SW480 (cell line): ENCODE data around the gene ILDR1.
A peak's percentile ranks its signal among the peaks of the same experiment; 100 is the strongest.

ENCODE experiments used
- DNase-seq: peaks from one replicate; pipeline ENCODE4 v3.0.0-alpha.2; 2016; ENCODE audit warnings: low spot score

ILDR1 gene

DNA sequence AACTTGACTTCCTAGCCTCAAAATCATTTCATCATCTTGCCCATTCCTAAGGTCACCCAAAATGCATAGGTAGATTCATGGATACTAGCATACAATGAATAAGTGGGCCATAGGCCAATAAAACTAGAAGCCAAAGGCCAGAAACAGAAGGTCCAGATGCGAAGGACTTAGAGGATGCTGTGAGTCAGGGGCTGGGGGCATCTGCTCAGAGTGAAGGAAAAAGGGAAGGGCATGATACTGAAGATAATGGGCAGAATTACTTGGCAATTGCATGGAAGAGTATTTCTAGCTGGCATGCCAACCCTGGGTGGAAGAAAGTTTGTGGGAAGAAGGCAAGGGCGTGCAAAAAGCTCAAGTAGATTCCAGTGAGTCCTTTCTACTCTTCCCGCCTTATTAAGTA lies 27.5 kb downstream of the ILDR1 start:
- no peak for DNase-seq

- no peak for DNase-seq
Measured at GRCh38 chr3:121992601-121993560, 29.2 kb downstream of the ILDR1 start.

DNA sequence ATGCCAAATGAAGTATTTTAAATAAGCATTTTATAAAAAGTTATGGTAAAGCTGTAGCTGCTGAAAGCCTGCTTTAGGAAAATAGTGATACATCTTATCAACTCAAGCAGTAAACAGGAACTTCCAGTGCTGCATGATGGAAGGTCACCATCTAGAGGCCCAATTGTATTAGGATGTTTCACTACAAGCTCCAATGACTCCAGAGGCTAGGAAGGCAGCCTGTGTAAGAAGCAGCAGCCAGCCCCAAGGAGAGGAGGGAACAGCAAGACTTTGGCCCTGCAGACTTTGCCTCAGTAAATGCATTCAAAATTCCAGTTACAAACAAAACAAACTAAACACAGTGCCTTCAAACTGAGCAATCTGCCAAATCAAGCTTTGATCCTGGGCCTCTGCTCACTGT lies 32.1 kb downstream of the ILDR1 start:
- peak; percentile 6 for DNase-seq

DNA sequence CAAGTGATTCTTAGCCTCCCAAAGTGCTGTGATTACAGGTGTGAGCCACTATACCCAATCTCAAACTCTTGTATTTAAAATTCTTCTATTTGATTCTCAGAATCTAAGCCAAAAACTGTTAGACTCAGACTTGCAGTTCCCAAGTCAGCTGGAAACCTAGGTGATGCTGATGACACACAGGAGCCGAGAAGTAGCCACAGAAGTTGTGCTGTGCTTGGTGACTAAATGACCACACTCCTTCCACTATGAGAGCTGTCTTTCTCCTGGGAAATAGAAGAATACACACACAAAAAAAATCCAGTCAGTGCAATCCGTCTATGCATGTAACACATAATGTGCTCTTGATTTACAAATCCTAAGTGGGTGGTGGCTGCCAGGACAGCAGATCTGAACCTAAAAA lies 33.9 kb downstream of the ILDR1 start:
- no peak for DNase-seq

DNA sequence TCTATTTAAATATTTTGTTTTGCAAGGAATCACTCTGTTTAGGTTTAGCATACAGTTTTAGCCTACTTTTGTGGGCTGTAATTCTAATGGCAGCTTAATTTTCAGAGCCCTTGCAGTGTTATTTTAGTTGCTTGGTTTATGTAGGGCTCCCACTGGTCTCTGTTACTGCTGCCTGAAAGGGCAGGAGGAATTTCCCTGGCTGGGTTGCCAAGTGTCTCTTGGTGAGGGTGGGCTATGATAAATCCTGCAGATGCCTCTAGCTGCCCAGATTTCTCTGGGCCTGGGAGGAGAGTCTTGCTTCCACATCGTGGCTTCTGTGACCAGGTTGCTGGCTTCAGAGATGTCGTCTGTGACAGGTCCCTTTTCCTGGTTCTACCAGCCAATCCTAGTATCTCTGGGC lies 36.2 kb downstream of the ILDR1 start:
- DNase-seq, result no peak

DNA sequence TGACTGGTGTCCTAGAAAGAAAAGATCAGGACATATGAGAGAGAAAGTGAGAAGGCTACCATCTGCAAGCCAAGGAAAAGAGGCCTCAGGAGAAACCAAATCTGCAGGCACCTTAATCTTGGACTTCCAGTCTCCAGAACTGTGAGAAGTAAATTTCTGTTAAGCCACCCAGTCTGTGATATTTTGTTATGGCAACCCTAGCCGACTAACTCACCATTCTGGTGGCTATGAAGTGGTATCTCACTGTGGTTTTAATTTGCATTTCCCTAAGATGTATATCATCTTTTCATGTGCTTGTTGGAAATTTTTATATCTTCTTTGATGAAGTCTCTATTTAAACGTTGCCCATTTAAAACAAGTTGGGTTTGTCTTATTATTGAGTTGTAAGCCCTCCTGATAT lies 40.6 kb downstream of the ILDR1 start:
- DNase-seq, result no peak

- no peak for DNase-seq
Measured at GRCh38 chr3:121980450-121980796, 41.6 kb downstream of the ILDR1 start.

DNA sequence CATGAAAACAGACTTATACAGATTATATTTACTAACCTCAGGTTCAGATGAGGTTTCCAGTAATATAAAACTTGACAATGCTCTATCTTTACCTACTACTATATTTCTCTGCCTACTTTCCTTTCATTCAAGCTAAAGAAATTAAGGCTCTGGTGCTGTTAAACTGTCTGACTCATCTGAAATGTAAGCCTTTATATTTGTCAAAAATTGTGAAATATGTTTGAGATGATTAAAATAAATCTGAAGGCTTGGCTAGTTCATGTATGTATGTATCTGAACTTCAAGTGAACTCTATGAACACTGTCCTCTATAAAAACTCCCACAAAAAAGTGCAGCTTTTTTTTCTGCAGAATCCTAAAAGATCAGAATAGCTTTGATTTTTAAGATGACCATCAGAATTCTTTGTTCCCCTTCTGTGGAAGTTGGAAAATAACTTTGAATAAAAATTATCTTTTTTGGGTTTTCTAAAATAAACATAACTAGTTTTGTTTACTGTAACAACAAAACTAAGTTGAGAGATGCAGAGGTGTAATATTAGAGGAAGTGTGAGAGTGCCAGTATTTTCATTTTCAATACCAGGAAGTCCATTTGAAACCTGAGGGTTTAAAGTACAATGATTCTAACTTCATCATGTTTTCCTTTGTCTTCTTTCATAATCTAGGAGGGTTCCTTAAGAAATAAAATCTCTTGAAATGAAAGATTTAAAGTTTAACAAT lies 42.2 kb downstream of the ILDR1 start:
- no peak for DNase-seq

- DNase-seq, result no peak
Measured at GRCh38 chr3:121979246-121979645, 42.8 kb downstream of the ILDR1 start.

DNA sequence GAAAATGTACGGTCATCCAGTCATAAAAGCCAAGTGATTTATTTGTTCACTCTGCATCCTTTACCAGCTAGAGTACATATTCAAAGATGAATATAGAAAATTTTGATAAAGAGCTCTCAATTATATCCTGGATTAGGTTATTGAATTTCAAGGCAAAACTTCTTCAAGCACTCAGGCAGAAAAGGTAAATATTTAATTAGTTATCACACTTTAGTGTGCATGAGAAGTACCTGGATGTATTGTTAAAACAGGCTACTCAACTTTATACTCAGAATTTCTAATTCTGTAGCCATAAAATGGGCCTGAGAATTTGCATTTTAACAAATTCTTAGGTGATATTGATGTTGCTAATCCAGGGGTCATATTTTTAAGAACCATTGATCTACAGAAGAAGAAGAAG lies 45.3 kb downstream of the ILDR1 start:
- no peak for DNase-seq

GRCh38 chr3:121975702-121976302 lies 46.2 kb downstream of the ILDR1 start:
- no peak for DNase-seq

GRCh38 chr3:121974601-121975111 lies 47.4 kb downstream of the ILDR1 start:
- no peak for DNase-seq

GRCh38 chr3:121970047-121970446 lies 52.0 kb downstream of the ILDR1 start:
- no peak for DNase-seq

- no peak for DNase-seq
Measured at GRCh38 chr3:121969631-121970030, 52.4 kb downstream of the ILDR1 start.

- no peak for DNase-seq
Measured at GRCh38 chr3:121963608-121964007, 58.4 kb downstream of the ILDR1 start.

DNA sequence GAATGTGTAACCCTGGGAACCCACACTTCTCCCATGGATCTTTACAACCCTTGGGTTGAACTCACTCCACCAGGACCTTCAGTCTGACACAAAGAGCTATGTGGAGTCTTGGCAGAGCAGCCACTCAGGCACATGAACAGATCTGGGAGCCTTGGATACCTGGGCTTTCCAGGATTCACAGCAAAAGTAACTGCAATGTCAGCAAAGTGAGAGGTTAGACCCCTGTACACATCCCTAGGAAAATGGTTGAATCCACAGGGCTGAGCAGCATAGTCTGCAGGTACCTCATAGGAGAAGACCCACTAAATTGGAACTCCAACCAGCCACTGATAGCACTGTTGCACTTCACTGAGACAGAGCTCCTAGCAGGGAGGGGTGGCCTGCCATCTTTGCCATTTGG lies 59.6 kb downstream of the ILDR1 start:
- no peak for DNase-seq

DNA sequence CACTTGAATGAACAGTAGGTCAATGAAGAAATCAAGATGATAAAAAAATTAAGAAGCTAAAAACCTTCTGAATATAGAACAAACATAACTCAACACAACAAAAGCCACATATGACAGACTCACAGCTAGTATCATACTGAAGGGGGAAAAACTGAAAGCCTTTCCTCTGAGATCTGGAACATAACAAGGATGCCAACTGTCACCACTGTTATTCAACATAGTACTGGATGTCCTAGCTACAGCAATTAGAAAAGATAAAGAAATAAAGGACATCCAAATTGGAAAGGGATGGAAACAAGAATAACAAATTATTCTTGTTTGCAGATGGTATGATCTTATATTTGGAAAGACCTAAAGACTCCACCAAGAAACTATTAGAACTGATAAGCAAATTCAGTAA lies 60.8 kb downstream of the ILDR1 start:
- DNase-seq, result no peak

DNA sequence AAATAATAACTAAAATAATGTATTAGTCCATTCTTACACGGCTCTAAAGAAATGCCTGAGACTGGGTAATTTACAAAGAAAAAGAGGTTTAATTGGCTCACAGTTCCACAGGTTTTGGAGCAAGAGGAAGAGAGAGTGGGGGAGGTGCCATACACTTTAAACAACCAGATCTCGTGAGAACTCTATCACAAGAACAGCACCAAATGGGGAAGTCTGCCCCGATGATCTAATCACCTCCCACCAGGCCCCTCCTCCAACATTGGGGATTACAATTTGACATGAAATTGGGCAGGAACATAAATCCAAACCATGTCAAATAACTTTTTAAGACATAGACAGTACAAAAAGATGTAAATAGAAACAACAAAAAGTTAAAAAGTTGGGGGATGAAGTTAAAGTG lies 63.2 kb downstream of the ILDR1 start:
- no peak for DNase-seq

- no peak for DNase-seq
Measured at GRCh38 chr3:121957674-121958415, 64.2 kb downstream of the ILDR1 start.

- no peak for DNase-seq
Measured at GRCh38 chr3:121956363-121956762, 65.7 kb downstream of the ILDR1 start.

DNA sequence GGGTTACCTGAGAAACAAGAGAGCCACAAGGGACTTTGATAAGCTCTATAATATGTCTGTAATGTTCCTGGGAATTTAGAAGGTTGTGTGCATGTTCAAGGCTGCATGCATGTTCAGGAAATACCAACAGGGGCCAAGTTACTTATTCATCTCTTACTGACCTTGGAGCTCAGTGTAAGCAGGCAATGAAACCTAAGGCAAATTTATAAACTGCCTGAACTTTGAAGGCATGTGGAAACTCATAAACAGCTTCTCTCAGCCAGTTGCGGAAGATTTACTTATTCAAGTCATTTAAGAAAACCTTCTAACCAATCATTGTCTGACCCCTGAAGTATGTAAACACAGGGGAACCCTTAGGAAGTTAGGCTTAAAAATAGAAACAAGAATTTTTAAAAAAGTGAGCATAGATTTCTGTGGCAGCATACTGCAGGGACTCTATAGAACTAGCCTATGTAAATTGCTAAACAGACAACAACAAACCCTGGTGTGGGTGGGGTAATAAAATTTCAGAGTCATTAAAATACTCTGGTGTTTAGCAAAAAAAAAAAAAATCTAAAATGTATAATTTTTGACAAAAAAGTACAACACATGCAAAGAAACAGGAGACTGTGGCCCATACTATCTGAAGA lies 70.6 kb downstream of the ILDR1 start:
- DNase-seq, result no peak

DNA sequence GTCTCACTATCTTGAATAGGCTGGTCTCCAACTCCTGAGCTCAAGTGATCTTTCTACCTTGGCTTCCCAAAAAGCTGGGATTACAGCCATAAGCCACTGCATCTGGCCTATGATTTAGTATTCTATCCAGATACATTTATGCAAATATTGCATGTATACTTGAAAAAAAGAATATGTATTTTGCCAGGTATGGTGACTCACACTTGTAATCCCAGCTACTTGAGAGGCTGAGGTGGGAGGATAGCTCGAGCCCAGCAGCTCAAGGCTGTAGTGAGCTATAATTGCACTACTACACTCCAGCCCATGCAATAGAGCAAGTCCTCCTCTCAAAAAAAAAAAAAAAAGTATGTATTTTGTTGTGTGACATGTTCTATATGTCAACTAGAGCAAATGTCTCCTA lies 73.4 kb downstream of the ILDR1 start:
- no peak for DNase-seq
